Stromal cell of bone marrow (primary cell): ENCODE results near the gene EEF1A2.

ENCODE experiments used
- DNase-seq: peaks from one replicate; pipeline ENCODE4 v3.0.0-alpha.2; 2012; ENCODE audit warnings: low read depth

Gene EEF1A2

GRCh38 chr20:63536997-63537524 lies 38.2 kb upstream of the EEF1A2 start, which contains the start of gene PTK6:
PTK6 (minus strand) TSS chr20:63537376; CDS start chr20:63537314, 62 bp downstream.
- DNase-seq = no peak

- peak; percentile 21 for DNase-seq
Measured at GRCh38 chr20:63536241-63536977, 37.5 kb upstream of the EEF1A2 start.

- DNase-seq = no peak
Measured at GRCh38 chr20:63534831-63535651, 36.2 kb upstream of the EEF1A2 start.

- DNase-seq = no peak
Measured at GRCh38 chr20:63534427-63534830, 35.5 kb upstream of the EEF1A2 start.

GRCh38 chr20:63533871-63534393 lies 35.0 kb upstream of the EEF1A2 start:
- no peak for DNase-seq

- no peak for DNase-seq
Measured at GRCh38 chr20:63533388-63533787, 34.5 kb upstream of the EEF1A2 start.

- no peak for DNase-seq
Measured at GRCh38 chr20:63532449-63532971, 33.6 kb upstream of the EEF1A2 start.

GRCh38 chr20:63531686-63532448 lies 33.0 kb upstream of the EEF1A2 start:
- no peak for DNase-seq

GRCh38 chr20:63530788-63531160 lies 31.9 kb upstream of the EEF1A2 start:
- DNase-seq = no peak

- no peak for DNase-seq
Measured at GRCh38 chr20:63529861-63530787, 31.2 kb upstream of the EEF1A2 start.

GRCh38 chr20:63529180-63529860 lies 30.4 kb upstream of the EEF1A2 start:
- DNase-seq = no peak

- no peak for DNase-seq
Measured at GRCh38 chr20:63527184-63527583, 28.3 kb upstream of the EEF1A2 start.

GRCh38 chr20:63525971-63526370 lies 27.1 kb upstream of the EEF1A2 start:
- no peak for DNase-seq

GRCh38 chr20:63525185-63525584 lies 26.3 kb upstream of the EEF1A2 start:
- DNase-seq = no peak

GRCh38 chr20:63522981-63523611 lies 24.2 kb upstream of the EEF1A2 start:
- DNase-seq = no peak

- no peak for DNase-seq
Measured at GRCh38 chr20:63522091-63522868, 23.4 kb upstream of the EEF1A2 start.

- no peak for DNase-seq
Measured at GRCh38 chr20:63521602-63522001, 22.7 kb upstream of the EEF1A2 start.

- DNase-seq = peak; percentile 43
Measured at GRCh38 chr20:63520934-63521601, 22.2 kb upstream of the EEF1A2 start.
